ENCODE results near the gene MRPL23.

DNA sequence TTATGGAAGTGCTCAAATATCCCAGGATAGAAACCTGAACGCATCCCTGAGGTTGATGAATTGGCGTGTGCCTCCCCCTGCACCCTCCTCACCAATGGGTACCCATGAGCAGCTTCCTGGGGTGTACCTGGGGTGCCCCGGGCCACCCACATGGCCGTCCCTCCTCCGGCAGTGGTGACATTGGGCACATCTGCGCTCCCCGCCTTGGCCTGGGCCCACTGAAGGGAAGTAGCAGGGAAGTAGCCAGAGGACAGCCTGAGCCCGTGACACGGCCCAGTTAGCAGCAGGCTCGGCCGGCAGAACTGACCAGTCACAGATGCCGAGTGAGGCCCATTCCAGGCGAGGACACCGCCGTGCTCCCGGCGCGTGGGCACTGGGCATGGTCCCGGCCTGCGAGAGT lies 16.7 kb downstream of the MRPL23 start:
- TF ChIP-seq, protein P1, sequence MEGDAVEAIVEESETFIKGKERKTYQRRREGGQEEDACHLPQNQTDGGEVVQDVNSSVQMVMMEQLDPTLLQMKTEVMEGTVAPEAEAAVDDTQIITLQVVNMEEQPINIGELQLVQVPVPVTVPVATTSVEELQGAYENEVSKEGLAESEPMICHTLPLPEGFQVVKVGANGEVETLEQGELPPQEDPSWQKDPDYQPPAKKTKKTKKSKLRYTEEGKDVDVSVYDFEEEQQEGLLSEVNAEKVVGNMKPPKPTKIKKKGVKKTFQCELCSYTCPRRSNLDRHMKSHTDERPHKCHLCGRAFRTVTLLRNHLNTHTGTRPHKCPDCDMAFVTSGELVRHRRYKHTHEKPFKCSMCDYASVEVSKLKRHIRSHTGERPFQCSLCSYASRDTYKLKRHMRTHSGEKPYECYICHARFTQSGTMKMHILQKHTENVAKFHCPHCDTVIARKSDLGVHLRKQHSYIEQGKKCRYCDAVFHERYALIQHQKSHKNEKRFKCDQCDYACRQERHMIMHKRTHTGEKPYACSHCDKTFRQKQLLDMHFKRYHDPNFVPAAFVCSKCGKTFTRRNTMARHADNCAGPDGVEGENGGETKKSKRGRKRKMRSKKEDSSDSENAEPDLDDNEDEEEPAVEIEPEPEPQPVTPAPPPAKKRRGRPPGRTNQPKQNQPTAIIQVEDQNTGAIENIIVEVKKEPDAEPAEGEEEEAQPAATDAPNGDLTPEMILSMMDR (IDR thresholded peaks at IDR 0.05): no peak
- no peak for TF ChIP-seq POLR2A (IDR thresholded peaks at IDR 0.05)

Measured in uterus (tissue), 2 donors.